ENCODE measurements around the gene HIC1.

The HIC1 gene

GRCh38 chr17:2040219-2040827 lies 14.6 kb upstream of the HIC1 start:
- no peaks in the 10 kb centered on the region for H4K20me1 ChIP-seq (ENCODE audit: insufficient read depth)
- peaks cover 12% of the 10 kb centered on the region for H3K4me1 ChIP-seq (ENCODE audit: low read depth, poor library complexity, severe bottlenecking)
- no peaks in the 10 kb centered on the region for H3K27me3 ChIP-seq (ENCODE audit: insufficient read depth, low read depth)
- H3K27ac ChIP-seq: no peak overlapping the region
- H3K4me3 ChIP-seq (IDR thresholded peaks at IDR 0.05; ENCODE audit: insufficient read depth, low read depth, low read length): no peak overlapping the region
- no peak overlapping the region for H2AFZ ChIP-seq (ENCODE audit: low read depth)
- TF ChIP-seq CTCF (conservative IDR thresholded peaks at IDR 0.05; ENCODE audit: low read depth, low read length): no peak
- no peaks in the 10 kb centered on the region for H3K79me2 ChIP-seq (ENCODE audit: insufficient read depth, low read depth)
- no peak overlapping the region for H3K9ac ChIP-seq
- no peak overlapping the region for H3K4me2 ChIP-seq
- no peaks in the 10 kb centered on the region for H3K36me3 ChIP-seq (ENCODE audit: insufficient read depth)

DNA sequence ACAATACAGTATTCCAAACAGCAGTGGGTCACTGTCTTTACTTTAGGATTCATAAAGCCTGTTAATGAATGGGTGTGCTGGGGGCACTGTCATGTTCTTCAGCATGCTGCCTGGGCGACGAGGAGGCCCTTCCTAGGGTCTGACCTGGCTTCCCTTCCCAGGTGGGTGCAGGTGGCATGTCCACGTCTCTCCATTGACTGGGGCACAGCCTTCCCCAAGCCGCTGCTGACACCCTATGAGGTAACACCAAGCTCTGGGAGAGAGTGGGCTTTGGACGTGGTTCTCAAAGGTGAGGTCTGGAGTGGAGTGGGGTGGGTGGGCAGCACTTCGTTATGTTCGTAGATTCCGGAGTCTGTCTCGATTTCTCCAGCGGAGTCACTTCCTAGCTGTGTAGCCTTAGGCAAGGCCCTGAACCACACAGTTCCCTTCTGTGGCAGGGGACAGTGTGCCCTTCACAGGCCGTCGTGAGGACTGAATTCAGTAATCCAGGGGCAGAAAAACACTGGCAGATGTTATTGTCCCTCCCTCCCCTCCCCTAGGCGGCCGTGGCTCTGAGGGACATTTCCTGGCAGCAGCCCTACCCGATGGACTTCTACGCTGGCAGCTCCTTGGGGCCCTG lies 13.9 kb upstream of the HIC1 start:
- H3K36me3 ChIP-seq (ENCODE audit: insufficient read depth): no peaks in the 10 kb centered on the region
- H3K4me1 ChIP-seq (ENCODE audit: low read depth, poor library complexity, severe bottlenecking): peaks cover 12% of the 10 kb centered on the region
- H3K9ac ChIP-seq: no peak overlapping the region
- peak overlapping the region; percentile 60 for H3K4me2 ChIP-seq
- H3K27ac ChIP-seq: no peak overlapping the region
- no peaks in the 10 kb centered on the region for H3K27me3 ChIP-seq (ENCODE audit: insufficient read depth, low read depth)
- H2AFZ ChIP-seq (ENCODE audit: low read depth): no peak overlapping the region
- H3K4me3 ChIP-seq (IDR thresholded peaks at IDR 0.05; ENCODE audit: insufficient read depth, low read depth, low read length): no peak overlapping the region
- H4K20me1 ChIP-seq (ENCODE audit: insufficient read depth): no peaks in the 10 kb centered on the region
- TF ChIP-seq CTCF (conservative IDR thresholded peaks at IDR 0.05; ENCODE audit: low read depth, low read length): no peak
- no peaks in the 10 kb centered on the region for H3K79me2 ChIP-seq (ENCODE audit: insufficient read depth, low read depth)

DNA sequence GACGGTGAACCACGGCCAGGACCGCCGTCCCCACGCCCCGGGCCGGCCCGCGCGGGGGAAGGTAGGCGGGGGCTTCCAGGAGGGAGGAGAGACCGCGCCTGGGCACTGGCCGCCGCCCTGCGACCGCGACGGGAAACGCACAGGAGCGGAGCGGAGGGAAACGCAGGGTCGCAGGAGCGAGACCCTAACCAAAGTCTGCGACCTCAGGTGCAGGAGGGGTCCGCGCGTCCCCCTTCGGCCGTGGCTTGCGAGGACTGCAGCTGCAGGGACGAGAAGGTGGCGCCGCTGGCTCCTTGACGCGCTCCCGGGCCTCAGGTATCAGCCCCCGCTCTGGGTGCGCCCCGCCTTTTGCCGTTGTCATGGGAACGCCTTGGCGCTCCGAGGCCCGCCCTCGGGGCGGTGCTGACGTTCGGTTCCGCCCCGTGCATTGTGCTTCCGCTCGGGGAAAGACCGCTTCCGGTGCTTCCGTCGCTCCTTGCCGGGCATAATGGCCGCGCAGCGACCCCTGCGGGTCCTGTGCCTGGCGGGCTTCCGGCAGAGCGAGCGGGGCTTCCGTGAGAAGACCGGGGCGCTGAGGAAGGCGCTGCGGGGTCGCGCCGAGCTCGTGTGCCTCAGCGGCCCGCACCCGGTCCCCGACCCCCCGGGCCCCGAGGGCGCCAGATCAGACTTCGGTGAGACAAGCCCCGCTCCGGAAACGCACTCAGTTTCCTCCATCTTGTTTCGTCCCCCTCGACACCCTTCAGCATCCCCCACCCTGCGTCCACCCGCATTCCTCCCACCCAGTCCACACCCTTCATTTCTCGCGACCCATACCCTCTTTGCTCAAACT lies 13.1 kb upstream of the HIC1 start, which contains the start of gene OVCA2:
OVCA2 (plus strand) TSS at position 462 of the 829 bp plus-strand sequence; CDS start at position 488, 26 bp downstream.
- Histone ChIP-seq H3K9ac (peak within 1 kb of the TSS; percentile 69; the same call in 1 of the 2 replicates), H3K36me3 (ENCODE audit: insufficient read depth) (no peaks in the 10 kb centered on the region), H4K20me1 (ENCODE audit: insufficient read depth) (no peaks in the 10 kb centered on the region), H3K4me3 (IDR thresholded peaks at IDR 0.05; ENCODE audit: insufficient read depth, low read depth, low read length) (no peak within 1 kb of the TSS), H3K4me2 (peak within 1 kb of the TSS; percentile 84), H2AFZ (ENCODE audit: low read depth) (peak within 1 kb of the TSS; percentile 52), H3K27ac (peak within 1 kb of the TSS; percentile 48; the same call in 1 of the 2 replicates), H3K27me3 (ENCODE audit: insufficient read depth, low read depth) (no peaks in the 10 kb centered on the region), H3K4me1 (ENCODE audit: low read depth, poor library complexity, severe bottlenecking) (peaks cover 12% of the 10 kb centered on the region), H3K79me2 (ENCODE audit: insufficient read depth, low read depth) (no peaks in the 10 kb centered on the region)
- peak; percentile 39; the same call in 1 of the 2 replicates for TF ChIP-seq CTCF (conservative IDR thresholded peaks at IDR 0.05; ENCODE audit: low read depth, low read length)

- no peak for TF ChIP-seq CTCF (conservative IDR thresholded peaks at IDR 0.05; ENCODE audit: low read depth, low read length)
Observed at GRCh38 chr17:2042390-2042847, 12.5 kb upstream of the HIC1 start.

More at GRCh38 chr17:2042390-2042847, 12.5 kb upstream of the HIC1 start:
- H2AFZ ChIP-seq (ENCODE audit: low read depth): peak overlapping the region; percentile 52
- peaks cover 12% of the 10 kb centered on the region for H3K4me1 ChIP-seq (ENCODE audit: low read depth, poor library complexity, severe bottlenecking)
- H4K20me1 ChIP-seq (ENCODE audit: insufficient read depth): no peaks in the 10 kb centered on the region
- H3K27me3 ChIP-seq (ENCODE audit: insufficient read depth, low read depth): no peaks in the 10 kb centered on the region
- H3K36me3 ChIP-seq (ENCODE audit: insufficient read depth): no peaks in the 10 kb centered on the region
- no peak overlapping the region for H3K4me3 ChIP-seq (IDR thresholded peaks at IDR 0.05; ENCODE audit: insufficient read depth, low read depth, low read length)
- peak overlapping the region; percentile 48; the same call in 1 of the 2 replicates for H3K27ac ChIP-seq
- H3K79me2 ChIP-seq (ENCODE audit: insufficient read depth, low read depth): no peaks in the 10 kb centered on the region
- H3K4me2 ChIP-seq: peak overlapping the region; percentile 84
- peak overlapping the region; percentile 69; the same call in 1 of the 2 replicates for H3K9ac ChIP-seq
